Measurements from ENCODE around the gene TBX4. TPM values are rescaled to one million over a fixed set of nuclear protein-coding genes. Genes with fewer than 3 reads are reported as not detected.

TBX4 gene
- total and polyA plus RNA-seq, 9 of the 15 experiments (the other 6 are each of a cell fraction or from before 2014, with no cell fraction given): not detected

DNA sequence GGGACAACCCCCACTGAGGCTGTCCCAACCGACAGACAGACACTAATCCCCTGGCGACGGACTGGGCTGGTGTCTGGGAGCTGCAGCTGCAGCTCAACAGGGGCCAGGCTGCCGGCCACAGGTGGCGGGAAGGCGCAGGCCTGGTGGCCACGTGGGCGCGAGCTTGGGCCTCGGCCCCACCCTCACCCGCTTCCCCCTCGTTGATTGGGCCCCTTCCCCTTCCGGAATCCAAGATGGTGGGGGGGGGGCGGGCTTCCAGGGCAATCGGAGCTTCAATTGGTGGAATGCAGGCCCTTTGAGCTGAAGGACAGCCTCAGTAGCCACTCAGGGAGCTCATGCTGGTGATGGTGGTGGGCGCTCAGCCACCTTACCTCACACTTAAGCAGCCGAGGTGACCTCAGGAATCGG is 8.7 kb upstream of the TBX4 start (continued):
- TF ChIP-seq TFE3 (CRISPR knock-in tag; IDR thresholded peaks at IDR 0.05): no peak
- no peak for TF ChIP-seq HIVEP1 (CRISPR knock-in tag; IDR thresholded peaks at IDR 0.05)
- no peak for TF ChIP-seq TCF7 (IDR thresholded peaks at IDR 0.05; ENCODE audit: borderline replicate concordance)
- TF ChIP-seq TFAP4 (CRISPR knock-in tag; IDR thresholded peaks at IDR 0.05; ENCODE audit: borderline replicate concordance): peak; percentile 19; the same call in 1 of the 2 replicates
- TF ChIP-seq FOXJ3 (CRISPR knock-in tag; IDR thresholded peaks at IDR 0.05): no peak
- TF ChIP-seq MAFK (IDR thresholded peaks at IDR 0.05; ENCODE audit: low read length): no peak
- TF ChIP-seq GABPA (tag; conservative IDR thresholded peaks at IDR 0.05; ENCODE audit: low read depth): 0 out of 2 replicates have a peak, but pooled peaks have one; percentile 19
- TF ChIP-seq FOXA1 (IDR thresholded peaks at IDR 0.05; ENCODE audit: borderline replicate concordance): no peak
- TF ChIP-seq BRD9 (IDR thresholded peaks at IDR 0.05; ENCODE audit: low read depth, partially characterized antibody): no peak
- peak; percentile 37 for TF ChIP-seq SP2 (IDR thresholded peaks at IDR 0.05; ENCODE audit: extremely low read depth, low read depth, low read length, poor library complexity, severe bottlenecking)
- TF ChIP-seq ZNF232 (CRISPR knock-in tag; IDR thresholded peaks at IDR 0.05): 0 out of 2 replicates have a peak, but pooled peaks have one; percentile 60
- TF ChIP-seq, protein P1, sequence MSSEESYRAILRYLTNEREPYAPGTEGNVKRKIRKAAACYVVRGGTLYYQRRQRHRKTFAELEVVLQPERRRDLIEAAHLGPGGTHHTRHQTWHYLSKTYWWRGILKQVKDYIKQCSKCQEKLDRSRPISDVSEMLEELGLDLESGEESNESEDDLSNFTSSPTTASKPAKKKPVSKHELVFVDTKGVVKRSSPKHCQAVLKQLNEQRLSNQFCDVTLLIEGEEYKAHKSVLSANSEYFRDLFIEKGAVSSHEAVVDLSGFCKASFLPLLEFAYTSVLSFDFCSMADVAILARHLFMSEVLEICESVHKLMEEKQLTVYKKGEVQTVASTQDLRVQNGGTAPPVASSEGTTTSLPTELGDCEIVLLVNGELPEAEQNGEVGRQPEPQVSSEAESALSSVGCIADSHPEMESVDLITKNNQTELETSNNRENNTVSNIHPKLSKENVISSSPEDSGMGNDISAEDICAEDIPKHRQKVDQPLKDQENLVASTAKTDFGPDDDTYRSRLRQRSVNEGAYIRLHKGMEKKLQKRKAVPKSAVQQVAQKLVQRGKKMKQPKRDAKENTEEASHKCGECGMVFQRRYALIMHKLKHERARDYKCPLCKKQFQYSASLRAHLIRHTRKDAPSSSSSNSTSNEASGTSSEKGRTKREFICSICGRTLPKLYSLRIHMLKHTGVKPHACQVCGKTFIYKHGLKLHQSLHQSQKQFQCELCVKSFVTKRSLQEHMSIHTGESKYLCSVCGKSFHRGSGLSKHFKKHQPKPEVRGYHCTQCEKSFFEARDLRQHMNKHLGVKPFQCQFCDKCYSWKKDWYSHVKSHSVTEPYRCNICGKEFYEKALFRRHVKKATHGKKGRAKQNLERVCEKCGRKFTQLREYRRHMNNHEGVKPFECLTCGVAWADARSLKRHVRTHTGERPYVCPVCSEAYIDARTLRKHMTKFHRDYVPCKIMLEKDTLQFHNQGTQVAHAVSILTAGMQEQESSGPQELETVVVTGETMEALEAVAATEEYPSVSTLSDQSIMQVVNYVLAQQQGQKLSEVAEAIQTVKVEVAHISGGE (CRISPR knock-in tag; IDR thresholded peaks at IDR 0.05): peak in 1 of 3 experiments; percentile 52; a peak in 2 of 6 replicates

Measured in K562 (cell line).